Stimulated activated CD4-positive, alpha-beta T cell treated with anti-CD3 and anti-CD28 coated beads, Interleukin-1b, Interleukin-23, amount 100 ng/mL, for 24 hours (primary cell): ENCODE measurements around the gene KIF22.

Source experiments
- DNase-seq, 4 experiments: peaks; one replicate each; pipeline ENCODE4 v3.0.0-alpha.2; 2020; ENCODE audit warnings: low read depth in 4 of 4, low spot score in 1 of 4

Gene KIF22

GRCh38 chr16:29794231-29794710 is 3.7 kb downstream of the KIF22 start:
- no peak for DNase-seq

- DNase-seq, result no peak
These were observed 11.9 kb downstream of the KIF22 start for GRCh38 chr16:29802416-29802935.

GRCh38 chr16:29804020-29804419 is 13.5 kb downstream of the KIF22 start:
- DNase-seq, result no peak

GRCh38 chr16:29804455-29805231 is 14.1 kb downstream of the KIF22 start:
- no peak for DNase-seq

- DNase-seq, result peak; percentile 92 to 96 (median 96)
These were observed 14.9 kb downstream of the KIF22 start for GRCh38 chr16:29805232-29806098.

GRCh38 chr16:29806099-29806579 is 15.6 kb downstream of the KIF22 start, which contains the start of gene MAZ:
MAZ (plus strand) TSS chr16:29806529; CDS start chr16:29806702, 173 bp downstream.
- peak in 3 of 4 experiments; percentile 63 to 74 (median 65) for DNase-seq

- no peak for DNase-seq
These were observed 16.3 kb downstream of the KIF22 start for GRCh38 chr16:29806641-29807425.

- DNase-seq, result peak in 3 of 4 experiments; percentile 69 to 89 (median 83)
These were observed 17.1 kb downstream of the KIF22 start for GRCh38 chr16:29807426-29808218.

GRCh38 chr16:29808219-29808900 is 17.8 kb downstream of the KIF22 start:
- DNase-seq, result no peak

GRCh38 chr16:29809031-29809747 is 18.6 kb downstream of the KIF22 start:
- no peak for DNase-seq

- DNase-seq, result no peak
These were observed 19.5 kb downstream of the KIF22 start for GRCh38 chr16:29809850-29810698.

- DNase-seq, result no peak
These were observed 20.2 kb downstream of the KIF22 start for GRCh38 chr16:29810699-29811169.

GRCh38 chr16:29811170-29811895 is 20.8 kb downstream of the KIF22 start:
- peak in 2 of 4 experiments; percentile 64 to 83 for DNase-seq

- no peak for DNase-seq
These were observed 21.5 kb downstream of the KIF22 start, which contains the start of gene PRRT2 for GRCh38 chr16:29811896-29812665. PRRT2 (plus strand) TSS chr16:29812193; CDS start chr16:29813055, 862 bp downstream.

- no peak for DNase-seq
These were observed 22.4 kb downstream of the KIF22 start for GRCh38 chr16:29812754-29813643.
